Keratinocyte (primary cell): ENCODE data around the gene HAND2. TPM values are rescaled to one million over a fixed set of nuclear protein-coding genes. Genes with fewer than 3 reads are reported as not detected.

Experiments used
- DNase-seq: peaks from one replicate; pipeline ENCODE4 v3.0.0-alpha.2; 2011; ENCODE audit warnings: low read depth, missing footprints, low spot score
- FAIRE-seq: peaks from 2 replicates; lab custom pipeline; 2011; peaks lifted over from hg19 to GRCh38; lab: Jason Lieb, UNC
- H2AFZ ChIP-seq: 2 replicates; pipeline ENCODE4 v1.6.0; 2012; ENCODE audit warnings: low read length, control low read depth, inconsistent platforms; ENCODE audit not compliant: control insufficient read depth
- H3K27ac ChIP-seq: 2 replicates; pipeline ENCODE4 v1.5.1; 2011; ENCODE audit warnings: low read length; ENCODE audit not compliant: control insufficient read depth, insufficient read depth
- H3K27me3 ChIP-seq: 3 replicates; pipeline ENCODE4 v1.6.0; 2011; ENCODE audit warnings: low read length; ENCODE audit not compliant: control insufficient read depth, insufficient read depth; ENCODE audit errors: extremely low read depth
- H3K36me3 ChIP-seq, 2 experiments: 2 replicates in 1 of 2; 3 replicates in 1 of 2; pipeline ENCODE4 v1.5.1; 2011; ENCODE audit warnings: low read length in 2 of 2, mild to moderate bottlenecking in 1 of 2; ENCODE audit not compliant: control insufficient read depth in 2 of 2, insufficient read depth in 2 of 2; ENCODE audit errors: extremely low read depth in 1 of 2
- H3K4me1 ChIP-seq: 3 replicates; pipeline ENCODE4 v1.5.1; 2011; ENCODE audit warnings: low read length; ENCODE audit not compliant: control insufficient read depth, insufficient read depth; ENCODE audit errors: extremely low read depth
- H3K4me2 ChIP-seq: 3 replicates; pipeline ENCODE4 v1.6.0; 2011; ENCODE audit warnings: low read depth, low read length; ENCODE audit not compliant: control insufficient read depth, insufficient read depth; ENCODE audit errors: extremely low read depth
- H3K4me3 ChIP-seq, 3 experiments: fragments of 200-600 bp in 1 of 3; sonication (generic) in 1 of 3; 2 replicates in 2 of 3; 3 replicates in 1 of 3; pipeline ENCODE4 v1.5.1; 2011 to 2016; ENCODE audit warnings: low read length in 3 of 3, mild to moderate bottlenecking in 3 of 3, control low read depth in 2 of 3, inconsistent platforms in 1 of 3, low read depth in 1 of 3, mixed read lengths in 1 of 3, mixed run types in 1 of 3, moderate library complexity in 1 of 3; ENCODE audit not compliant: control insufficient read depth in 2 of 3, insufficient read depth in 2 of 3; ENCODE audit errors: extremely low read depth in 1 of 3
- H3K79me2 ChIP-seq: 2 replicates; pipeline ENCODE4 v1.6.0; 2012; ENCODE audit warnings: low read length; ENCODE audit not compliant: control insufficient read depth, insufficient read depth
- H3K9ac ChIP-seq: 3 replicates; pipeline ENCODE4 v1.6.0; 2011; ENCODE audit warnings: low read length; ENCODE audit not compliant: control insufficient read depth, insufficient read depth; ENCODE audit errors: extremely low read depth
- H3K9me1 ChIP-seq: 3 replicates; pipeline ENCODE4 v1.6.0; 2011; ENCODE audit warnings: low read length; ENCODE audit not compliant: control insufficient read depth, insufficient read depth; ENCODE audit errors: extremely low read depth
- H3K9me3 ChIP-seq: 2 replicates; pipeline ENCODE4 v1.5.1; 2012; ENCODE audit warnings: low read depth, low read length; ENCODE audit not compliant: control insufficient read depth
- H4K20me1 ChIP-seq: 3 replicates; pipeline ENCODE4 v1.6.0; 2011; ENCODE audit warnings: low read length; ENCODE audit not compliant: control insufficient read depth, insufficient read depth; ENCODE audit errors: extremely low read depth
- EZH2 ChIP-seq: IDR thresholded peaks from one replicate; pipeline ENCODE4 v1.6.1; 2012; ENCODE audit warnings: inconsistent platforms, mild to moderate bottlenecking, low read length, moderate library complexity
- dilution Hi-C: fragments of 300-500 bp; cut with MboI; formaldehyde crosslinking; loops from one replicate; pipeline ENCODE4 v1.7.0; 2020; ENCODE audit warnings: low sequenced_read_pairs; ENCODE audit not compliant: extremely low pct_ligation_motif_present
- polyA plus RNA-seq, 5 experiments: library from polyadenylated mRNA; depleted of rRNA in 3 of 5; stranded (reverse) in 3 of 5; stranded (forward) in 1 of 5; unstranded in 1 of 5; fragments of >200 nt; gene quantifications; 1 replicate in 1 of 5; 2 replicates in 3 of 5; 3 replicates in 1 of 5; pipeline versions ENCODE4 v1.2.1 to v1.2.3, GENCODE V29; 2011 to 2012; ENCODE audit warnings: missing spikeins in 2 of 5, low read depth in 1 of 5, low replicate concordance in 1 of 5
- TF ChIP-seq, protein P1 (sequence below), 3 experiments: IDR thresholded peaks in 1 of 3; conservative IDR thresholded peaks in 1 of 3; optimal IDR thresholded peaks in 1 of 3; 2 replicates in 2 of 3; 3 replicates in 1 of 3; pipeline versions ENCODE3 to v1.5.1; 2011; ENCODE audit warnings: low read length in 3 of 3, mild to moderate bottlenecking in 3 of 3, moderate library complexity in 2 of 3, control low read depth in 1 of 3, inconsistent platforms in 1 of 3; ENCODE audit not compliant: insufficient read depth in 2 of 3; ENCODE audit errors: extremely low read depth in 1 of 3

Gene HAND2
- polyA plus RNA-seq, 1 donor (not counting 4 experiments of a cell fraction or from before 2014, with no cell fraction given) = not detected

DNA sequence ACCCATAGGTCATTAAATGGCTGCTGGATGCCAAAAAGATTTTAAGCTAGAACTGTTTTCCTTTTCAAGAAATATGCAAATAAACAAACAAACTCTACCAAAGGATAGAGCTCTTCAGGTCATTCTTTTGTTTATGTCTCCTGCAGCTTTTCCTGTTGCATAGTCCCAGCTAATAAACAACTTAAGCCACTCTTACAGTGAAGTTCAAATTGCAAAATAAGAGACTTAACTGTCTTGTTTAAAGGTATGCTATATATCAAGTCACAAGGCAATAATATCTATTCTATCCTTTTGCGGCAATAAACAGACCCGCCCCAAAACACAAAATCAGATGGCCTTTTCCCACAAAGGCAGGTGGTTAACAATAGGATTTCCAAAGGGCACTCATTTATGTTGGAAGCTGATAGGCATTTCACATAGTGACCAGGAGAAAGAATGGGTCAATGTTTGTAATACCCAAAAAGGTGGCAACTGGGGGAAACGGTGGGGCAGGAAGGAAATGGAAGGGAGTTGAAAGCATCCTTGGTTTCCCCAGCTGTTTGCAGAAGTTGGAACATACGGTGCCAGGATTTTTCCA, 15.3 kb downstream of the HAND2 start:
- FAIRE-seq = no peak
- peaks cover 79% of the 10 kb centered on the region for H3K27me3 ChIP-seq
- H4K20me1 ChIP-seq = no peaks in the 10 kb centered on the region
- H3K79me2 ChIP-seq = no peaks in the 10 kb centered on the region
- H3K9me3 ChIP-seq = peaks cover under 1% of the 10 kb centered on the region
- no peak overlapping the region for H3K27ac ChIP-seq
- H3K9me1 ChIP-seq = no peaks in the 10 kb centered on the region
- no peak overlapping the region for H3K4me2 ChIP-seq
- no peaks in the 10 kb centered on the region for H3K4me1 ChIP-seq
- no peak overlapping the region for H3K4me3 ChIP-seq
- no peak for DNase-seq
- no peaks in the 10 kb centered on the region for H3K36me3 ChIP-seq
- dilution Hi-C loops = no loop called here
- H2AFZ ChIP-seq = no peak overlapping the region
- TF ChIP-seq EZH2 = no peak
- TF ChIP-seq, protein P1, sequence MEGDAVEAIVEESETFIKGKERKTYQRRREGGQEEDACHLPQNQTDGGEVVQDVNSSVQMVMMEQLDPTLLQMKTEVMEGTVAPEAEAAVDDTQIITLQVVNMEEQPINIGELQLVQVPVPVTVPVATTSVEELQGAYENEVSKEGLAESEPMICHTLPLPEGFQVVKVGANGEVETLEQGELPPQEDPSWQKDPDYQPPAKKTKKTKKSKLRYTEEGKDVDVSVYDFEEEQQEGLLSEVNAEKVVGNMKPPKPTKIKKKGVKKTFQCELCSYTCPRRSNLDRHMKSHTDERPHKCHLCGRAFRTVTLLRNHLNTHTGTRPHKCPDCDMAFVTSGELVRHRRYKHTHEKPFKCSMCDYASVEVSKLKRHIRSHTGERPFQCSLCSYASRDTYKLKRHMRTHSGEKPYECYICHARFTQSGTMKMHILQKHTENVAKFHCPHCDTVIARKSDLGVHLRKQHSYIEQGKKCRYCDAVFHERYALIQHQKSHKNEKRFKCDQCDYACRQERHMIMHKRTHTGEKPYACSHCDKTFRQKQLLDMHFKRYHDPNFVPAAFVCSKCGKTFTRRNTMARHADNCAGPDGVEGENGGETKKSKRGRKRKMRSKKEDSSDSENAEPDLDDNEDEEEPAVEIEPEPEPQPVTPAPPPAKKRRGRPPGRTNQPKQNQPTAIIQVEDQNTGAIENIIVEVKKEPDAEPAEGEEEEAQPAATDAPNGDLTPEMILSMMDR (optimal IDR thresholded peaks at IDR 0.05 in 1 of 3, IDR thresholded peaks at IDR 0.05 in 1 of 3, conservative IDR thresholded peaks at IDR 0.05 in 1 of 3; ENCODE audit: extremely low read depth in 1 of 3, insufficient read depth in 2 of 3, low read length in 3 of 3) = no peak
- H3K9ac ChIP-seq = no peak overlapping the region

DNA sequence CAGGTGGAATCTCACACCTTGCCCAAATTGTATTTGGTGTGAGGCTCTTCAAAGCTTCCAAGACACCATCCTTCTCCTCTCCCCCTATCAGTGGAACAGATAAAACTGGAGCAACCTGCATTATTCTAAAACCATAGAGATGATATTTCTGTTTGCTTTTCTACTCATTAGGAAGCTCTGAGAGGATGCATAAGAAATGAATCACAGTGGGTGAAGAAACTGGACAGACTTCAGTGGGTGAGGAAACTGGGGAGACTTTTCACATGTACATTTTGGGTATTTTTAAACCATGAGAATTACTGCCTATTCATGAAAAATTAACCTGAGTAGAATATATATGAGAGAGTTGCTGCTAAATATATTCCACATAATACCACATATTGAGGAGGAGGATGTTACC, 16.4 kb downstream of the HAND2 start:
- no peaks in the 10 kb centered on the region for H3K79me2 ChIP-seq
- DNase-seq (no peak), FAIRE-seq (no peak)
- no peak overlapping the region for H3K9ac ChIP-seq
- dilution Hi-C loops = no loop called here
- H2AFZ ChIP-seq = no peak overlapping the region
- TF ChIP-seq, protein P1 (optimal IDR thresholded peaks at IDR 0.05 in 1 of 3, IDR thresholded peaks at IDR 0.05 in 1 of 3, conservative IDR thresholded peaks at IDR 0.05 in 1 of 3; ENCODE audit: extremely low read depth in 1 of 3, insufficient read depth in 2 of 3, low read length in 3 of 3) = no peak
- no peak for TF ChIP-seq EZH2
- H3K4me3 ChIP-seq = no peak overlapping the region
- no peak overlapping the region for H3K4me2 ChIP-seq
- peaks cover 5% of the 10 kb centered on the region for H3K9me3 ChIP-seq
- no peaks in the 10 kb centered on the region for H3K4me1 ChIP-seq
- H3K36me3 ChIP-seq = no peaks in the 10 kb centered on the region
- H3K9me1 ChIP-seq = no peaks in the 10 kb centered on the region
- no peaks in the 10 kb centered on the region for H4K20me1 ChIP-seq
- no peak overlapping the region for H3K27ac ChIP-seq
- peaks cover 79% of the 10 kb centered on the region for H3K27me3 ChIP-seq
